Astrocyte (in vitro differentiated cells and primary cell): ENCODE measurements around the gene ALMS1. TPM values are rescaled to one million over a fixed set of nuclear protein-coding genes. Genes with fewer than 3 reads are reported as not detected.
"Not testable (repeated sequence)": the region's sequence is repeated elsewhere in the genome, so short reads cannot be mapped to it uniquely, and the experiment has no call there.

Experiments used
- DNase-seq: peaks from one replicate; pipeline ENCODE4 v3.0.0-alpha.2; 2010; ENCODE audit warnings: low read depth
- FAIRE-seq: peaks from 2 replicates; lab custom pipeline; 2011; peaks lifted over from hg19 to GRCh38; lab: Jason Lieb, UNC
- H2AFZ ChIP-seq: 2 replicates; pipeline ENCODE4 v1.6.0; 2012; ENCODE audit warnings: low read depth, low read length, inconsistent platforms
- H3K27ac ChIP-seq: 2 replicates; pipeline ENCODE4 v1.5.1; 2011; ENCODE audit warnings: low read depth, low read length, inconsistent platforms
- H3K27me3 ChIP-seq: 2 replicates; pipeline ENCODE4 v1.6.0; 2011; ENCODE audit warnings: low read length, inconsistent platforms; ENCODE audit not compliant: insufficient read depth
- H3K36me3 ChIP-seq: 2 replicates; pipeline ENCODE4 v1.5.1; 2011; ENCODE audit warnings: low read length, inconsistent platforms; ENCODE audit not compliant: insufficient read depth
- H3K4me1 ChIP-seq: 2 replicates; pipeline ENCODE4 v1.5.1; 2011; ENCODE audit warnings: low read length, inconsistent platforms; ENCODE audit not compliant: insufficient read depth
- H3K4me2 ChIP-seq: 2 replicates; pipeline ENCODE4 v1.6.0; 2012; ENCODE audit warnings: low read length, inconsistent platforms
- H3K4me3 ChIP-seq: 2 replicates; pipeline ENCODE4 v1.5.1; 2011; ENCODE audit warnings: low read depth, mild to moderate bottlenecking, low read length, inconsistent platforms; ENCODE audit not compliant: insufficient read depth
- H3K79me2 ChIP-seq: 2 replicates; pipeline ENCODE4 v1.6.0; 2012; ENCODE audit warnings: mild to moderate bottlenecking, low read length, inconsistent platforms; ENCODE audit not compliant: insufficient read depth
- H3K9ac ChIP-seq: 2 replicates; pipeline ENCODE4 v1.6.0; 2012; ENCODE audit warnings: mild to moderate bottlenecking, low read length, inconsistent platforms
- H3K9me3 ChIP-seq: 2 replicates; pipeline ENCODE4 v1.5.1; 2012; ENCODE audit warnings: low read depth, mild to moderate bottlenecking, low read length, inconsistent platforms; ENCODE audit not compliant: insufficient read depth
- H4K20me1 ChIP-seq: 2 replicates; pipeline ENCODE4 v1.6.0; 2012; ENCODE audit warnings: low read length, inconsistent platforms; ENCODE audit not compliant: insufficient read depth
- H3K27ac Mint-ChIP-seq: one replicate; pipeline ENCODE4 v1.8.0; 2021; ENCODE audit warnings: mild to moderate bottlenecking, mixed read lengths; ENCODE audit not compliant: unreplicated experiment
- H3K27me3 Mint-ChIP-seq: one replicate; pipeline ENCODE4 v1.8.0; 2021; ENCODE audit warnings: low read depth, mixed read lengths; ENCODE audit not compliant: unreplicated experiment
- H3K36me3 Mint-ChIP-seq: one replicate; pipeline ENCODE4 v1.8.0; 2021; ENCODE audit warnings: low read depth, mixed read lengths; ENCODE audit not compliant: unreplicated experiment
- H3K4me1 Mint-ChIP-seq: one replicate; pipeline ENCODE4 v1.8.0; 2021; ENCODE audit warnings: low read depth, mixed read lengths; ENCODE audit not compliant: unreplicated experiment
- H3K4me3 Mint-ChIP-seq: one replicate; pipeline ENCODE4 v1.8.0; 2021; ENCODE audit warnings: mild to moderate bottlenecking, moderate library complexity, mixed read lengths; ENCODE audit not compliant: unreplicated experiment
- H3K9me3 Mint-ChIP-seq: one replicate; pipeline ENCODE4 v1.8.0; 2021; ENCODE audit warnings: mild to moderate bottlenecking, mixed read lengths; ENCODE audit not compliant: unreplicated experiment
- EZH2 ChIP-seq: IDR thresholded peaks from 2 replicates; pipeline ENCODE4 v1.6.1; 2012; ENCODE audit warnings: mild to moderate bottlenecking, low read length, inconsistent platforms; ENCODE audit not compliant: insufficient read depth
- total RNA-seq: library from RNA; stranded (reverse); gene quantifications from 2 replicates; pipeline ENCODE4 v1.2.1, GENCODE V29; 2021
- TF ChIP-seq, protein P1 (sequence below): IDR thresholded peaks from 2 replicates; pipeline ENCODE4 v1.5.1; 2011; ENCODE audit warnings: low read depth, mild to moderate bottlenecking, inconsistent platforms, low read length, moderate library complexity; ENCODE audit not compliant: insufficient read depth

ALMS1 gene
- total RNA-seq, 1 donor from 2014 or later = 14.6 TPM

GRCh38 chr2:73641767-73642062, 256.1 kb downstream of the ALMS1 start:
- no peak for FAIRE-seq
- no peak overlapping the region for H3K27ac ChIP-seq
- no peak overlapping the region for H3K9ac ChIP-seq
- H3K36me3 ChIP-seq = no peaks in the 10 kb centered on the region
- H3K27ac Mint-ChIP-seq = no peak overlapping the region
- H4K20me1 ChIP-seq = no peaks in the 10 kb centered on the region
- H3K4me3 Mint-ChIP-seq = no peak overlapping the region
- no peaks in the 10 kb centered on the region for H3K4me1 ChIP-seq
- no peaks in the 10 kb centered on the region for H3K9me3 ChIP-seq
- no peak overlapping the region for H3K4me3 ChIP-seq
- no peak overlapping the region for H2AFZ ChIP-seq
- no peak overlapping the region for H3K4me2 ChIP-seq
- H3K9me3 Mint-ChIP-seq = peaks cover 18% of the 10 kb centered on the region
- H3K79me2 ChIP-seq = no peaks in the 10 kb centered on the region
- DNase-seq = no peak
- H3K27me3 Mint-ChIP-seq = peaks cover 29% of the 10 kb centered on the region
- H3K27me3 ChIP-seq = no peaks in the 10 kb centered on the region
- H3K4me1 Mint-ChIP-seq = no peaks in the 10 kb centered on the region
- H3K36me3 Mint-ChIP-seq = peaks cover 6% of the 10 kb centered on the region
- TF ChIP-seq, protein P1, sequence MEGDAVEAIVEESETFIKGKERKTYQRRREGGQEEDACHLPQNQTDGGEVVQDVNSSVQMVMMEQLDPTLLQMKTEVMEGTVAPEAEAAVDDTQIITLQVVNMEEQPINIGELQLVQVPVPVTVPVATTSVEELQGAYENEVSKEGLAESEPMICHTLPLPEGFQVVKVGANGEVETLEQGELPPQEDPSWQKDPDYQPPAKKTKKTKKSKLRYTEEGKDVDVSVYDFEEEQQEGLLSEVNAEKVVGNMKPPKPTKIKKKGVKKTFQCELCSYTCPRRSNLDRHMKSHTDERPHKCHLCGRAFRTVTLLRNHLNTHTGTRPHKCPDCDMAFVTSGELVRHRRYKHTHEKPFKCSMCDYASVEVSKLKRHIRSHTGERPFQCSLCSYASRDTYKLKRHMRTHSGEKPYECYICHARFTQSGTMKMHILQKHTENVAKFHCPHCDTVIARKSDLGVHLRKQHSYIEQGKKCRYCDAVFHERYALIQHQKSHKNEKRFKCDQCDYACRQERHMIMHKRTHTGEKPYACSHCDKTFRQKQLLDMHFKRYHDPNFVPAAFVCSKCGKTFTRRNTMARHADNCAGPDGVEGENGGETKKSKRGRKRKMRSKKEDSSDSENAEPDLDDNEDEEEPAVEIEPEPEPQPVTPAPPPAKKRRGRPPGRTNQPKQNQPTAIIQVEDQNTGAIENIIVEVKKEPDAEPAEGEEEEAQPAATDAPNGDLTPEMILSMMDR = no peak
- TF ChIP-seq EZH2 = no peak

GRCh38 chr2:73642338-73643018, 256.8 kb downstream of the ALMS1 start, which contains the start of gene NAT8:
NAT8 (minus strand) TSS chr2:73642422; CDS start chr2:73641628, 794 bp downstream.
- Mint-ChIP-seq H3K9me3 (peaks cover 18% of the 10 kb centered on the region), H3K4me1 (no peaks in the 10 kb centered on the region), H3K27me3 (peaks cover 34% of the 10 kb centered on the region), H3K27ac (no peak within 1 kb of the TSS), H3K36me3 (peaks cover 6% of the 10 kb centered on the region), H3K4me3 (no peak within 1 kb of the TSS)
- Histone ChIP-seq H3K9me3 (no peaks in the 10 kb centered on the region), H3K27me3 (no peaks in the 10 kb centered on the region), H3K79me2 (no peaks in the 10 kb centered on the region), H3K4me1 (no peaks in the 10 kb centered on the region), H3K36me3 (no peaks in the 10 kb centered on the region), H3K9ac (no peak within 1 kb of the TSS), H4K20me1 (no peaks in the 10 kb centered on the region), H3K27ac (no peak within 1 kb of the TSS), H3K4me2 (no peak within 1 kb of the TSS), H3K4me3 (no peak within 1 kb of the TSS), H2AFZ (no peak within 1 kb of the TSS)
- no peak for DNase-seq
- TF ChIP-seq EZH2 = no peak
- TF ChIP-seq, protein P1 = no peak
- FAIRE-seq = no peak

DNA sequence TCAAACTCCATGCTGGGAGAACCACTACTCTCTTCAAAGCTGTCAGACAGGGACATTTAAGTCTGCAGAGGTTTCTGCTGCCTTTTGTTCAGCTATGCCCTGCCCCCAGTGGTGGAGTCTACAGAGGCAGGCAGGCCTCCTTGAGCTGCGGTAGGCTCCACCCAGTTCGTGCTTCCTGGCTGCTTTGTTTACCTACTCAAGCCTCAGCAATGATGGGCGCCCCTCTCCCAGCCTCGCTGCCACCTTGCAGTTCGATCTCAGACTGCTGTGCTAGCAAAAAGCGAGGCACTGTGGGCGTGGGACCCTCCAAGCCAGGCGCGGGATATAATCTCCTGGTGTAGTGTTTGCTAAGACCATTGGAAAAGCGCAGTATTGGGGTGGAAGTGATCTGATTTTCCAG, 262.1 kb downstream of the ALMS1 start:
- FAIRE-seq, H3K4me3 Mint-ChIP-seq: not testable (repeated sequence)

More for the DNA sequence above, 262.1 kb downstream of the ALMS1 start:
- H3K9me3 ChIP-seq, H4K20me1 ChIP-seq, H3K9ac ChIP-seq, H3K27ac Mint-ChIP-seq, H3K36me3 ChIP-seq, H2AFZ ChIP-seq, H3K79me2 ChIP-seq, H3K4me2 ChIP-seq, H3K36me3 Mint-ChIP-seq, H3K27ac ChIP-seq, DNase-seq, H3K4me1 Mint-ChIP-seq, H3K27me3 ChIP-seq, H3K9me3 Mint-ChIP-seq, H3K4me3 ChIP-seq, H3K4me1 ChIP-seq: not testable (repeated sequence)
- peaks cover 46% of the 10 kb centered on the region for H3K27me3 Mint-ChIP-seq
